Fibroblast of peridontal ligament (primary cell): ENCODE results near the gene MAGI1.

Experiments
- DNase-seq: peaks from one replicate; pipeline ENCODE4 v3.0.0-alpha.2; 2010; ENCODE audit errors: extremely low read depth

The MAGI1 gene

DNA sequence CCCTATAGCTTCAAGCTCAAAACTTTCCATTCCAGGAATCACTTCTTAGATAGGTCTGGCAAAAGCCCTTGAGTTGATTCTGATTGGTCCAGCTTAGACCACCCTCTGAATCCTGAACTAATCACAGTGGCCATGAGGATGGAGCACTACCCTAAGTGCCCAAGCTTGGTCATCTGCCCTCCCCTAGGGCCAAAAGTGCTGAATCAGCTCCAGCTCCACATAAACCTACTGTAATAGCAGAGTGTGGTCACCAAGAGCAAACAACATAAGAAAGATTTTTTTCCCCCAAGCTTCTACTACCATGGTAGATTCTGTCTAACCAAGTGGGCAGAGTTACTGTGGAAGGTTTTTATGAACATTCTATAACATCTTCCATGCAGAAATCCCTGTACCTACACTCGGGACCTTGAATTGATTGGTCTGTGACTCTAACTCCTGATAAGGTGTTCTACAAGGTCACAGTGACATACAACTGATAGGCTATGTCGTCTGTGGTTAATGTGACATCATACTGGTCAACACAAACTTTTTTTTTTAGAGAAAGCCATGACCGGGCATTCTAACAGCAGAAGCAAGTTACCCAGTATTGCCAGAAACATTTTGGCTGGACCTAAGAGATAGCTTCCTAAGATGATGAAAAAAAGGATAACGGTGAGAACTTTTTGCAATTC, 320.9 kb downstream of the MAGI1 start:
- DNase-seq = no peak

DNA sequence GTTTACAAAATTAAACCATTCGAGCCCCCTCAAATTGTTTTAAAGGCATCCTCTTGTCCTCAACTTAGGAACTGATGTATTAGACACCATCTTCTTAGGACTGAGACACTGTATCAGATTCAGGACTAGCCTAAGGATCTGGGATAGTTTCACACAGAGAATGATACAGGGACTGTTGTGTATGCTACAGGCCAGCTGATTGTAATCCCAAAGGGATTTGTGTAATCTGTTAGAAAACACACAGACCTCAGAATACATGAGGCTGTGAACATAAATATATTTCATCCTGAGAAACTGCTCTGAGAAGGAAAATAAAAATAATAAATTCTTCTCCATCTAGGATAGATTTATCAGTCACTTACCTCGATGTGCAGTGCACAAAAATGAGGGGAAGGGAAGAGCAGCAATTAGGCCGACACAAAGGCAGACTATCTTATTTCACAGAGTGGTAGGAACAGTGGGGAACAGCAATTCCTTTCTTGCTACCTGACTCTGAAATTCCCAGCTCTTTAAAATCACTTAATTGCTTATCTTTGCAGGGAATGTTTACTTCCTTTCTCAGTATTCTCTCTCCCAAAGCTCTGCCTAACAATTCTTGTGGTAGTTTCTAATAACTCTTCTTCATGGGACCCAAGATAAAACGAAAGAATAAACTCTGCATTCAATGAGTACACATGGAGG, 322.5 kb downstream of the MAGI1 start:
- DNase-seq = peak; percentile 34

DNA sequence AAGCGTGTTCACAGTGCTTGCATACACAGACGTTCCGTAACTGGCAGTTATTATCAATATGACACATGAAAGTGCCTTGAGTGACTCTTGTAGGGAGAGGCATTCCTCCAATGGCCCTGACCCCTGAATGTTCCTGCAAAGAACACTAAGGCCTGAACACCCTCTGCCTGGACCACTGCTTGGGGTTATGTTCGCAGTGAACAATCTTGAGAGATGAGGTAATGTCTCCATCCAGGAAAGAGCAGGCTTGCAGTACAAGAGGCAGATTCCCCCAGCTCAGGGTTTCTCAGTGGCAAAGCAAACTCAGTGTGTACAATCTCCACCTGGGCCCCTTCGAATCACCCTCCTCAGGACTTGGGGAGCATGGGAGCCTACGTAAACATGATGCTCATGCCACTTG, 324.6 kb downstream of the MAGI1 start:
- DNase-seq = no peak

GRCh38 chr3:65713016-65713415, 325.7 kb downstream of the MAGI1 start:
- DNase-seq = peak; percentile 93

DNA sequence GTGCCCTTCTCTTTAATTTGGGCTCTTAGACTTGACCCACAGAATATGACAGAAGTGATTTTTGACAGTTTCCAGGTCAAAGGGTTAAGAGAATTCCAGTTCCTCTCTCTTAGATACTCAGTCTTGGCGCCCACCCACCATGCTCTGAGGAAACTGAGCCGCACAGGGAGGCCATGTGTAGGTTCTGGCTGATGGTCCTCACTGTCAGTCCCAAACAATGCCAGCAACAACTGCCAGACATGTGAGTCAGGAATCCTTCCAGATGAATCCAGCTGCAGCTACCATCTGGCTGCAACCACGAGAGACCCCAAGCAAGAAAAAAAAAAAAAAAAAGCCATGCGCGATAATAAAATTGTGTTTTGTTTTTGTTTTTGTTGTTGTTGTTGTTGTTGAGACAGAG, 326.6 kb downstream of the MAGI1 start:
- peak; percentile 21 for DNase-seq

GRCh38 chr3:65706776-65707568, 331.7 kb downstream of the MAGI1 start:
- DNase-seq = peak; percentile 53

- DNase-seq = no peak
Measured at GRCh38 chr3:65706301-65706700, 332.4 kb downstream of the MAGI1 start.

GRCh38 chr3:65703820-65704219, 334.9 kb downstream of the MAGI1 start:
- no peak for DNase-seq

DNA sequence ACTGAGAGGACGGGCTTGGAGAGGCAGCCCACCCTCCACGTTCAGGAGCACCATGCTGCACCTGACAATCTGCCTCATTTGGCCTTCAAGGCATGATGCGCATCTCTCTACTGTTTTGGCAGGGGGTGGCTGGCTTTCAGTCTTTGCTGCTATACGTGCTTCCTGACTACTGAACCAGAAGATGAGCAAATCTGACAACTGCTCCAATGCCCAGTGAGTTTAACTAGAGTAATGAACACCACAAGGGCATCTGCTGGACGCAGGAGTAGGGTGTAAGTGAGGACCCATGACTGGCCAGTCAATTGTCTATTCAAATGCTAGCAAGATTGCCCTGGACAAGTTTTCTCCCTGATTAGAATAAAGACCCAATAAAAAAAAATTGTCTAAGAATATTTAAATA, 335.7 kb downstream of the MAGI1 start:
- no peak for DNase-seq

DNA sequence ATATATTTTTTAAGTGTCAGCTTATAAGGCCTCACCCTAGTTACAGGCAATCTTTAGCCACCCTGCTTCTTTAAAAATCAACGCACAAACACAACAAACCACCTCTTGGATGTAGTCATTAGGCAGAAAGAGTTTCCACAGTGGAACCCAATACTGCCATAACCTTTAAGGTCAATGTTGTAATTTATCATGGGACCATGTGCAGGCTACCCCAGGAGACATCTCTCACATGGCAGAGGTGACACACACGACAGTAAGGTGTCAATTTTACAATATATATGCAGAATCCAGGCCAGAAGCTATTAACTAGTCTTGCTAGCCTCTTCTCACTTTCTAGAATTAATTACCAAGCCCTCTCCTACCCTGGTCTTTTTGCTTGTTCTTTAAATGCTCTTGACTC, 336.5 kb downstream of the MAGI1 start:
- no peak for DNase-seq

- DNase-seq = no peak
Measured at GRCh38 chr3:65701516-65701915, 337.2 kb downstream of the MAGI1 start.

DNA sequence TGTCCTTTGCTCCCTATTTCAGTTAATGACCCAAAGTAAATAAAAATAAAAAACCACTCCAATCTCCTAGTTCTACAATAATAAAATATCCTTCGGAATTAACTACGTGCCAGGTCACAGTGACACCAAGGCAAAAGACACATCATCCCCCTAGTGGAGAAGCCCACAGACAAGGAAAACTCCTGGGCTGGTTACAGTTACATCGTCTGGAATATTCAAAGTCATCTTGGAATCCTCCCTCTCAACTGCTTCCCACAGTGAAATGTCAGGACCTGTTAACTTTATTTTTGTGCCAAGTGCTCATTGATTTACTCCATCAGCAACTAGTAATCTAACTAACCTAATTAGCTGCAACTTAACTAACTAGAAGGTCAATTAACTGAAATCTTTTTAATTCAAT, 349.3 kb downstream of the MAGI1 start:
- DNase-seq = no peak

DNA sequence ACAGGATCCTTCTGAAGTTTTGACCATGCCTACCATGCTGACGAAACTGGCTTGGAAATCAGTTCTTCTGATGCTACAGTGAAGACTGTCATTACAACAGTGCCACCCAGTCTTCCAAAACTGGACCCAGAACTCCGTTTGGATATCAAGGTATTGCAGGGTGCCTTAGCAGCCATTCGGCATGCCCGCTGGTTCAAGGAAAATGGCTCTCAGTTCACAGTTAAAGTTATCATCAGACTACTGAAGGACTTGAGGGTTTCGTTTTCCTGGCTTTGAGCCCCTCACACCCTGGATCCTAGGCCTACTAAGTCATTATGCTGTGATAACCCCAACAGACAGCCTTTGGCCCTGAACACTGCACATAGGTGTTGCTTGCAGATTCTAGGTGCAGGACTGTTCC, 351.0 kb downstream of the MAGI1 start:
- no peak for DNase-seq

DNA sequence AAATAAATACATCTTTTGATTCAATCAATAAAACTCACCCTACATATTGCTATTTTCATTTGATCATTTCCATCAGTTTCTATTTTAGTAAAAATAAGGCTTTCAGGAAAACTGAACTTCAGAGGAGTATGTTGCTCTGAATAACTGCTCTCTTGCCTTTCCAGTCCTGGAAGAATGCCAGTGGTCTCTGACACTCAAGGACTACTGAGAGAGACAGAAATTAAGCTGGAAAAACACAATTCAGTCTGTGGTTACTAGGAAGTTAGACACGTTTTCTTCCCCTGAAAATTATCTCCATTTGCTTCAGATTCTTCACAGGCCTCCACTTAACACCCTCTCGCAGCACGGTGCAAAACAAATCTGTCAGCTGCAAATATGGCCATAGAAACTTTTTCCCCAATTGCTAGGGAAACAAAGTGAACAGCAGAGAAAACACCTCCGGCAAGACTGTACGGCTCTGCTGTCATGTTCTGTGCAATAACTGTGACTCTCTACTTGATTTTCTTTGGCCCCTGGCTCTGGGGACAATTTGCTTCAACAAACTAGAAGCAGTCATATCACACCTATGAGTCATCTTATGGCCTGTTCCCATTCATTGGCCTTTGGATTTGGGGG, 353.0 kb downstream of the MAGI1 start:
- peak; percentile 55 for DNase-seq

- DNase-seq = no peak
Measured at GRCh38 chr3:65678516-65678915, 360.2 kb downstream of the MAGI1 start.

DNA sequence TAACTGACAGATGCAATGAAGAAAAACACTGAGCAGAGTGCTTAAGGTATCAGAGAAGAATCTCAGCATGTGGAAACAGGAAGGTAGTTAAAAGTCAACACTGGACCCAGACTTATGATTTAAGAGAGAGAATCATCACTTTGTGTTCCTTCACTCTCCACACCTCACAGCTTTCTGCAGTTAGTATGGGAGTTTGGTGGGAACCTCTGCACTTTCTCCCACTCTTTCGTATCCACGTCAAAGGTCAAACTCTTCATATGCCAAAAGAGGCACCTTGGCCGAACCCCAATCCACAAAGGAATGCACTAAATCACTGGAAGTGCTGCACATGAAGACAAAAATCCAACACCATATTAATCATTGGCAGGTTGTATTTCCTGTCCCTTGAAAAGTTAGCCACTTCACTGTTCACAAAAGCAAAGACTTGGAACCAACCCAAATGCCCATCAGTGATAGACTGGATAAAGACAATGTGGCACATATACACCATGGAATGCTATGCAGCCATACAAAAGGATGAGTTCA, 361.2 kb downstream of the MAGI1 start:
- no peak for DNase-seq

GRCh38 chr3:65676580-65676979, 362.1 kb downstream of the MAGI1 start:
- no peak for DNase-seq

DNA sequence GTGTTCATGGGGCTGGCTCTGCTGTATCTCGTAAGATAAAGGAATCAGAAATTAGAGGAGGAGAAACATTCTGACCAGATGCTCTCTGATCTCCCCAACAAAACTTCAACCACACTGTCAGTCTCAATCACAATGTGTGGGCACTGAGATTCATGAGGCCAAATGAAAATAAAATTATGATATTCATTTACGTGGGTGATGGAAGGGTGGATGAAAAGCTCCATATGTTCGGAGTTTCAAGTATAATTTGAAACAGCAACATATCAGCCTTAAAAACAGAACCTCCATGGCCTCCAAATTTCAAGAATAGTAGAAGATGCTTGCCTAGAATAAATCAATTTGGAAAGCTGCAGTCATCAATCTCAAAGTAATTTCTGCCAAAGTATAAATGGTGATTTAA, 363.7 kb downstream of the MAGI1 start:
- DNase-seq = no peak

DNA sequence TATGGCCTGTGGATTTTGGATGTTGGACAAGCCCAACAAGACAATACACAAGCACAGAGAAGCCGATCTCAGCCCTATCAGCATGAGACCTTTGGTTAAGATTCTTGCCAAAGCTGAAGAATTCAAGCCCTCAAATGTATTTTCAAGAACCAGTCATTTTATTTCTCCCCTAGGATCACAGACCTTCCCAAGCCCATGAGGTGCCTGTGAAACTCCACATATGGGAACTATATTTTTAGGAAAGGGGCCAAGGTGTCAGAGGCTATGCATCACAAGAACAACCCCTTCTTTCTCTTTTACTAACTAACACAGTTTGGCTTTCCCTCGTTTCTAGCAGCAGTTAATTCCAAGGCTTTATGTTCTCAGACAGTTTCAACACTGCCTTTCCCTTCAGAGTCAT, 364.5 kb downstream of the MAGI1 start:
- DNase-seq = no peak

- DNase-seq = peak; percentile 37
Measured at GRCh38 chr3:65672871-65673815, 365.6 kb downstream of the MAGI1 start.

DNA sequence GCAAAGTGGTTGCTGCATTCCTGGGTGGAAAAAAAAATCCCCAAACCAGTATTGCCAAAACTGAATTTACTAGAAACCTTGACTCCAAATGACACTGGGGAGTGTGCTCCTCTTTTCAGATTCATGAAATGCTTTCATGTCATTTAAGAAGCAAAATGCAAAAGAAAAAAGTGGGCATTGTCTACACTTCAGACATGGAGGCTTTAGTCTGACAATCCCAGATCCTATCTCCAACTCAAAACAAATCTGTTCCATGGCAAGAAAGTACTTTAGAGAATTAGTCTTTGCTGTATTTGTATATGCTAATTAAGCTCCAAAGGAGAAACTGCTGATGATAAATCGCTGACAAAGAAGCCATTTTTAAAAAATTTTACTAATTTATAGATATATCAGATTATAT, 366.7 kb downstream of the MAGI1 start:
- DNase-seq = no peak
